GM12878 (cell line): Measurements from ENCODE around the gene LAMA2. TPM values are rescaled to one million over a fixed set of nuclear protein-coding genes. Genes with fewer than 3 reads are reported as not detected.

Experiments used
- ATAC-seq: fragments of 200-7000 bp; cut with Tn5 transposase; 3 replicates; pipeline ENCODE4 v1.9.1; 2020; ENCODE audit warnings: mild to moderate bottlenecking, moderate library complexity
- BruUV-seq: library from RNA; stranded (reverse); fragments of 400-500 nt; replicated peaks from 2 replicates; lab custom pipeline; 2021; lab: Mats Ljungman, UMichigan
- CTCF ChIA-PET: fragments of 300-600 bp; sonication (Branson Sonifier 250); formaldehyde crosslinking; extraction: SDS; loops from one replicate; lab custom pipeline; 2021; ENCODE audit warnings: inconsistent platforms; lab: Yijun Ruan, JAX
- POLR2A ChIA-PET: fragments of 350-600 bp; formaldehyde crosslinking; extraction: SDS; loops from one replicate; lab custom pipeline; 2021; ENCODE audit warnings: inconsistent platforms; lab: Charles Lee
- RAD21 ChIA-PET: fragments of 300-600 bp; sonication (Branson Sonifier 250); formaldehyde crosslinking; loops from one replicate; lab custom pipeline; 2023; ENCODE audit warnings: antibody characterized with exemption; ENCODE audit not compliant: unreplicated experiment; lab: Charles Lee
- SMC1A ChIA-PET: fragments of 300-600 bp; sonication (Branson Sonifier 250); formaldehyde crosslinking; loops from one replicate; lab custom pipeline; 2023; ENCODE audit not compliant: unreplicated experiment, uncharacterized antibody; lab: Charles Lee
- DNase-seq: peaks from one replicate; pipeline ENCODE4 v3.0.0-alpha.2; 2011; ENCODE audit warnings: low read depth, low spot score
- FAIRE-seq: peaks from 3 replicates; lab custom pipeline; 2011; peaks lifted over from hg19 to GRCh38; lab: Jason Lieb, UNC
- H2AFZ ChIP-seq: 2 replicates; pipeline ENCODE4 v1.6.0; 2011; ENCODE audit warnings: low read depth, low read length, control low read depth; ENCODE audit not compliant: control insufficient read depth
- H3K27ac ChIP-seq: 2 replicates; pipeline ENCODE4 v1.5.1; 2011; ENCODE audit warnings: control low read depth; ENCODE audit not compliant: control insufficient read depth, insufficient read depth
- H3K27me3 ChIP-seq, 2 experiments: replicated peaks in 1 of 2; 2 replicates each; pipeline versions ENCODE4 v1.6.0 to v1.6.1; 2011; ENCODE audit warnings: low read length in 1 of 2; ENCODE audit not compliant: control insufficient read depth in 2 of 2, insufficient read depth in 2 of 2
- H3K36me3 ChIP-seq, 2 experiments: 2 replicates each; pipeline ENCODE4 v1.5.1; 2011; ENCODE audit warnings: low read length in 1 of 2; ENCODE audit not compliant: control insufficient read depth in 2 of 2, insufficient read depth in 2 of 2
- H3K4me1 ChIP-seq: 2 replicates; pipeline ENCODE4 v1.6.1; 2011; ENCODE audit warnings: mild to moderate bottlenecking, low read length, moderate library complexity, mixed read lengths; ENCODE audit not compliant: control insufficient read depth, insufficient read depth
- H3K4me2 ChIP-seq: 2 replicates; pipeline ENCODE4 v1.6.0; 2011; ENCODE audit warnings: control low read depth; ENCODE audit not compliant: control insufficient read depth, insufficient read depth
- H3K4me3 ChIP-seq: fragments of 200-600 bp; sonication (generic); 2 replicates; pipeline ENCODE4 v1.5.1; 2016
- H3K79me2 ChIP-seq: 2 replicates; pipeline ENCODE4 v1.6.0; 2011; ENCODE audit warnings: low read length; ENCODE audit not compliant: control insufficient read depth, insufficient read depth
- H3K9ac ChIP-seq: 2 replicates; pipeline ENCODE4 v1.8.0; 2011; ENCODE audit warnings: low read length, control low read depth, mixed read lengths; ENCODE audit not compliant: control insufficient read depth, insufficient read depth
- H3K9me3 ChIP-seq: replicated peaks from 3 replicates; pipeline ENCODE4 v1.5.1; 2011; ENCODE audit warnings: mild to moderate bottlenecking, low read length; ENCODE audit not compliant: control insufficient read depth, insufficient read depth
- H4K20me1 ChIP-seq: 2 replicates; pipeline ENCODE4 v1.6.0; 2011; ENCODE audit not compliant: control insufficient read depth, insufficient read depth
- KAT2A ChIP-seq: conservative IDR thresholded peaks from 2 replicates; pipeline ENCODE4 v1.6.1; 2011; ENCODE audit warnings: low read depth, low read length; ENCODE audit not compliant: control insufficient read depth
- MEF2B ChIP-seq: fragments of 450-650 bp; IDR thresholded peaks from 2 replicates; pipeline ENCODE4 v1.6.1; 2018; ENCODE audit warnings: mild to moderate bottlenecking, moderate library complexity; ENCODE audit not compliant: partially characterized antibody, poor library complexity, severe bottlenecking
- MTA3 ChIP-seq: IDR thresholded peaks from 2 replicates; pipeline ENCODE4 v1.6.1; 2012; ENCODE audit warnings: low read length, inconsistent platforms, borderline replicate concordance
- SUZ12 ChIP-seq: fragments of 200-600 bp; sonication (generic); IDR thresholded peaks from one replicate; pipeline ENCODE4 v1.6.1; 2018; ENCODE audit warnings: antibody characterized with exemption, mild to moderate bottlenecking; ENCODE audit not compliant: unreplicated experiment
- ZZZ3 ChIP-seq: IDR thresholded peaks from 2 replicates; pipeline ENCODE4 v1.6.1; 2011; ENCODE audit warnings: low read depth; ENCODE audit not compliant: control insufficient read depth, insufficient read length
- WGBS: methylation state at CpG from one replicate; pipeline ENCODE4 v1.1.6; 2016; ENCODE audit warnings: low lambda C conversion rate; ENCODE audit not compliant: insufficient replicate concordance, insufficient coverage; ENCODE audit errors: missing lambda C conversion rate; 5-methylcytosine and 5-hydroxymethylcytosine counted together
- in situ Hi-C: fragments of 300-500 bp; cut with MboI; formaldehyde crosslinking; loops from 9 replicates; pipeline ENCODE4 v1.14.3; 2018; ENCODE audit warnings: mixed read lengths
- intact Hi-C: fragments of 100-400 bp; cut with micrococcal nuclease; formaldehyde crosslinking; loops from one replicate; pipeline ENCODE4 v1.14.2; 2022; ENCODE audit not compliant: unreplicated experiment
- polyA plus RNA-seq, 11 experiments: library from polyadenylated mRNA; depleted of rRNA in 4 of 11; unstranded in 6 of 11; stranded (reverse) in 5 of 11; fragments of >200 nt; fragmentation: Nextera tagmentation in 4 of 11; fragmentation: Illumina TruSeq in 1 of 11; extraction: Ambion mirVana in 4 of 11; extraction: Trizol in 1 of 11; gene quantifications; 1 replicate in 1 of 11; 2 replicates in 10 of 11; pipeline versions ENCODE4 v1.2.1 to v1.2.3, GENCODE V29; 2011 to 2016; ENCODE audit warnings: inconsistent platforms in 2 of 11, missing spikeins in 2 of 11, low read depth in 1 of 11
- total RNA-seq, 4 experiments: library from RNA; depleted of rRNA in 3 of 4; stranded (reverse); fragments of >200 nt in 3 of 4; fragmentation: Illumina TruSeq in 1 of 4; extraction: Trizol in 1 of 4; gene quantifications; 2 replicates each; pipeline versions ENCODE4 v1.2.1 to v1.2.3, GENCODE V29; 2013 to 2021
- TF ChIP-seq, protein P1 (sequence below): IDR thresholded peaks from 2 replicates; pipeline ENCODE4 v1.6.1; 2011; ENCODE audit warnings: borderline replicate concordance, low read depth, mild to moderate bottlenecking, moderate library complexity, low read length; ENCODE audit not compliant: insufficient read depth, poor library complexity, severe bottlenecking
- TF ChIP-seq, protein P2 (sequence below): fragments of 450-650 bp; conservative IDR thresholded peaks from 2 replicates; pipeline ENCODE4 v1.6.1; 2017; ENCODE audit warnings: mild to moderate bottlenecking, moderate library complexity
- TF ChIP-seq, protein P3 (sequence below): IDR thresholded peaks from 2 replicates; pipeline ENCODE4 v1.6.1; 2012; ENCODE audit warnings: low read length, inconsistent platforms

LAMA2 gene
- total and polyA plus RNA-seq, 10 of the 15 experiments (the other 5 are each of a cell fraction or from before 2014, with no cell fraction given) = 0.04 to 2.0 (median 0.37) TPM; not detected in 1

- TF ChIP-seq, protein P1, sequence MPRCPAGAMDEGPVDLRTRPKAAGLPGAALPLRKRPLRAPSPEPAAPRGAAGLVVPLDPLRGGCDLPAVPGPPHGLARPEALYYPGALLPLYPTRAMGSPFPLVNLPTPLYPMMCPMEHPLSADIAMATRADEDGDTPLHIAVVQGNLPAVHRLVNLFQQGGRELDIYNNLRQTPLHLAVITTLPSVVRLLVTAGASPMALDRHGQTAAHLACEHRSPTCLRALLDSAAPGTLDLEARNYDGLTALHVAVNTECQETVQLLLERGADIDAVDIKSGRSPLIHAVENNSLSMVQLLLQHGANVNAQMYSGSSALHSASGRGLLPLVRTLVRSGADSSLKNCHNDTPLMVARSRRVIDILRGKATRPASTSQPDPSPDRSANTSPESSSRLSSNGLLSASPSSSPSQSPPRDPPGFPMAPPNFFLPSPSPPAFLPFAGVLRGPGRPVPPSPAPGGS = no peak
- TF ChIP-seq SUZ12 (no peak), MTA3 (no peak), KAT2A (no peak)
Observed at GRCh38 chr6:129203190-129203900, 320.4 kb downstream of the LAMA2 start (continued).

DNA sequence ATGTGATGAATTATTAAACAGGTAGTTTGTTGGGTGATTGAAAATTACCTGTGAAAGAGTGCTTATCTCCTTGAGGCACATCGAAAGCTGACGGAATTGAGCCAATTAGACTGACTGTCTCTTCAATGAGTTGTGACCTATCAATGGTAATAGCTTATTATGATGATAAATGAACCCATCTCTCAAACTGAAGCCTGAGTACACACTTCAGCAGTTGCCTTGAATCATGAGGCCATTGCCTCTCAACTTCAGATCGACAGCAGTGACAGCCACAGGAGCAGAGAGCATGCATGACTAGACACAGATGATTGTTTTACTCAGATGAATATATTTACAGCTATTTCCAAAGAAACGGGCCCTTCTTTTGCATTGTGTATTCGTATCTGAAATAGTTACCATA lies 323.9 kb downstream of the LAMA2 start:
- TF ChIP-seq, protein P2, sequence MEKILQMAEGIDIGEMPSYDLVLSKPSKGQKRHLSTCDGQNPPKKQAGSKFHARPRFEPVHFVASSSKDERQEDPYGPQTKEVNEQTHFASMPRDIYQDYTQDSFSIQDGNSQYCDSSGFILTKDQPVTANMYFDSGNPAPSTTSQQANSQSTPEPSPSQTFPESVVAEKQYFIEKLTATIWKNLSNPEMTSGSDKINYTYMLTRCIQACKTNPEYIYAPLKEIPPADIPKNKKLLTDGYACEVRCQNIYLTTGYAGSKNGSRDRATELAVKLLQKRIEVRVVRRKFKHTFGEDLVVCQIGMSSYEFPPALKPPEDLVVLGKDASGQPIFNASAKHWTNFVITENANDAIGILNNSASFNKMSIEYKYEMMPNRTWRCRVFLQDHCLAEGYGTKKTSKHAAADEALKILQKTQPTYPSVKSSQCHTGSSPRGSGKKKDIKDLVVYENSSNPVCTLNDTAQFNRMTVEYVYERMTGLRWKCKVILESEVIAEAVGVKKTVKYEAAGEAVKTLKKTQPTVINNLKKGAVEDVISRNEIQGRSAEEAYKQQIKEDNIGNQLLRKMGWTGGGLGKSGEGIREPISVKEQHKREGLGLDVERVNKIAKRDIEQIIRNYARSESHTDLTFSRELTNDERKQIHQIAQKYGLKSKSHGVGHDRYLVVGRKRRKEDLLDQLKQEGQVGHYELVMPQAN = no peak
- TF ChIP-seq MEF2B = no peak
- TF ChIP-seq, protein P3, sequence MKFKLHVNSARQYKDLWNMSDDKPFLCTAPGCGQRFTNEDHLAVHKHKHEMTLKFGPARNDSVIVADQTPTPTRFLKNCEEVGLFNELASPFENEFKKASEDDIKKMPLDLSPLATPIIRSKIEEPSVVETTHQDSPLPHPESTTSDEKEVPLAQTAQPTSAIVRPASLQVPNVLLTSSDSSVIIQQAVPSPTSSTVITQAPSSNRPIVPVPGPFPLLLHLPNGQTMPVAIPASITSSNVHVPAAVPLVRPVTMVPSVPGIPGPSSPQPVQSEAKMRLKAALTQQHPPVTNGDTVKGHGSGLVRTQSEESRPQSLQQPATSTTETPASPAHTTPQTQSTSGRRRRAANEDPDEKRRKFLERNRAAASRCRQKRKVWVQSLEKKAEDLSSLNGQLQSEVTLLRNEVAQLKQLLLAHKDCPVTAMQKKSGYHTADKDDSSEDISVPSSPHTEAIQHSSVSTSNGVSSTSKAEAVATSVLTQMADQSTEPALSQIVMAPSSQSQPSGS = no peak
- TF ChIP-seq ZZZ3 = no peak
- TF ChIP-seq, all 136 proteins: peak for 0
- H2AFZ ChIP-seq = no peak overlapping the region
- DNase-seq = no peak
- WGBS = 29% methylated on average over 5 of the region's 5 CpGs
- no TSS peak for BruUV-seq
- RAD21 ChIA-PET = no interaction called here
- no peak overlapping the region for H3K4me3 ChIP-seq
- no peaks in the 10 kb centered on the region for H3K4me1 ChIP-seq
- no peak for FAIRE-seq
- no peak overlapping the region for H3K9ac ChIP-seq
- in situ Hi-C loops = no loop called here
- no peaks in the 10 kb centered on the region for H3K79me2 ChIP-seq
- SMC1A ChIA-PET = interaction anchor here (1.1 kb wide), 1 partner anchor 11 kb away, joined by 3 read pairs; no protein-coding TSS in a partner anchor
- POLR2A ChIA-PET = no interaction called here
- H3K9me3 ChIP-seq = no peaks in the 10 kb centered on the region
- CTCF ChIA-PET = interaction anchor here (0.7 kb wide), 1 partner anchor 70 kb away, joined by 6 read pairs; no protein-coding TSS in a partner anchor
- H3K27ac ChIP-seq = no peak overlapping the region
- no peak for ATAC-seq
- intact Hi-C loops = no loop called here
- H4K20me1 ChIP-seq = no peaks in the 10 kb centered on the region
- H3K27me3 ChIP-seq = no peaks in the 10 kb centered on the region
- no peaks in the 10 kb centered on the region for H3K36me3 ChIP-seq
- no peak overlapping the region for H3K4me2 ChIP-seq
